ENCODE data around the gene SLC7A6. TPM values are rescaled to one million over a fixed set of nuclear protein-coding genes. Genes with fewer than 3 reads are reported as not detected.
A peak's percentile ranks its signal among the peaks of the same experiment; 100 is the strongest.

Gene SLC7A6
- total RNA-seq, 6 experiments from 2014 or later = 1.6 to 9.6 (median 4.5) TPM

GRCh38 chr16:68237243-68238028 lies 26.9 kb upstream of the SLC7A6 start:
- 2% methylated on average over 24 of the region's 72 CpGs for WGBS (ENCODE audit: insufficient coverage, low coverage, low lambda C conversion rate, missing lambda C conversion rate)
- ATAC-seq = peak; percentile 70 to 82 (median 72)
- DNase-seq = peak; percentile 98 to 99 (median 99)
- Histone ChIP-seq H3K27ac (peak overlapping the region; percentile 72 to 88 (median 72)), H3K27me3 (no peaks in the 10 kb centered on the region), H3K4me3 (peak overlapping the region; percentile 70 to 94 (median 91)), H3K4me1 (peaks cover 0 to 22% (median 3%) of the 10 kb centered on the region in 4 donors), H3K9me3 (no peaks in the 10 kb centered on the region), H3K36me3 (peaks cover 0 to 14% (median 7%) of the 10 kb centered on the region in 4 donors)
- intact Hi-C loops (cut with DNase I) = loop anchor here (10.0 kb wide), 2 partner anchors 153 to 163 kb away; partner anchors contain the start of gene NFATC3 (in 1 of the 2)
- peak; percentile 97 for TF ChIP-seq POLR2A (IDR thresholded peaks at IDR 0.05)
- TF ChIP-seq CTCF (IDR thresholded peaks at IDR 0.05) = peak in 1 of 4 donors; percentile 6

- TF ChIP-seq CTCF (IDR thresholded peaks at IDR 0.05) (no peak), POLR2A (IDR thresholded peaks at IDR 0.05) (no peak)
- Histone ChIP-seq H3K36me3 (peaks cover 0 to 10% (median 4%) of the 10 kb centered on the region in 4 donors), H3K4me3 (peak overlapping the region; percentile 37 to 94 (median 91)), H3K4me1 (peaks cover 0 to 21% (median 2%) of the 10 kb centered on the region in 4 donors), H3K27ac (peak overlapping the region; percentile 69 to 72 (median 72)), H3K27me3 (no peaks in the 10 kb centered on the region), H3K9me3 (no peaks in the 10 kb centered on the region)
- 6% methylated on average over 19 of the region's 20 CpGs for whole genome bisulfite sequencing (ENCODE audit: insufficient coverage, low coverage, low lambda C conversion rate, missing lambda C conversion rate)
- DNase-seq (no peak), ATAC-seq (no peak)
- intact Hi-C loops (cut with DNase I) = loop anchor here (10.0 kb wide), 2 partner anchors 153 to 163 kb away; partner anchors contain the start of gene NFATC3 (in 1 of the 2)
These were observed 26.3 kb upstream of the SLC7A6 start for GRCh38 chr16:68238029-68238345.

GRCh38 chr16:68242085-68242484 lies 22.2 kb upstream of the SLC7A6 start:
- Histone ChIP-seq H3K4me1 (peaks cover 0 to 33% (median 2%) of the 10 kb centered on the region in 4 donors), H3K36me3 (no peaks in the 10 kb centered on the region), H3K4me3 (no peak overlapping the region), H3K27ac (no peak overlapping the region), H3K9me3 (no peaks in the 10 kb centered on the region), H3K27me3 (no peaks in the 10 kb centered on the region)
- TF ChIP-seq POLR2A (IDR thresholded peaks at IDR 0.05) (no peak), CTCF (IDR thresholded peaks at IDR 0.05) (no peak)
- peak in 1 of 3 donors; percentile 14 for DNase-seq
- no peak for ATAC-seq
- intact Hi-C loops (cut with DNase I) = loop anchor here in 1 of 2 donors (5.0 kb wide), 1 partner anchor 85 kb away; no protein-coding TSS in a partner anchor
- 85% methylated on average over 5 of the region's 7 CpGs for WGBS (ENCODE audit: insufficient coverage, low coverage, low lambda C conversion rate, missing lambda C conversion rate)

GRCh38 chr16:68242926-68243858 lies 21.1 kb upstream of the SLC7A6 start:
- intact Hi-C loops (cut with DNase I) = loop anchor here in 1 of 2 donors (5.0 kb wide), 1 partner anchor 84 kb away; no protein-coding TSS in a partner anchor
- no peak overlapping the region for H3K4me3 ChIP-seq
- peaks cover 0 to 42% (median 7%) of the 10 kb centered on the region in 4 donors for H3K4me1 ChIP-seq

More at GRCh38 chr16:68242926-68243858, 21.1 kb upstream of the SLC7A6 start:
- no peak for TF ChIP-seq CTCF (IDR thresholded peaks at IDR 0.05)
- TF ChIP-seq POLR2A (IDR thresholded peaks at IDR 0.05) = no peak
- DNase-seq (no peak), ATAC-seq (no peak)
- H3K27ac ChIP-seq = no peak overlapping the region
- H3K36me3 ChIP-seq = no peaks in the 10 kb centered on the region
- H3K27me3 ChIP-seq = no peaks in the 10 kb centered on the region
- WGBS (ENCODE audit: insufficient coverage, low coverage, low lambda C conversion rate, missing lambda C conversion rate) = 87% methylated on average over 3 of the region's 9 CpGs
- H3K9me3 ChIP-seq = no peaks in the 10 kb centered on the region

All from right lobe of liver (tissue), 6 donors.